GM21717 (cell line): ENCODE measurements around the gene VDAC1.

Source experiments
- ATAC-seq: cut with Tn5 transposase; IDR thresholded peaks from one replicate; pipeline ENCODE4 v1.9.1; 2021; ENCODE audit warnings: mild to moderate bottlenecking, moderate library complexity; ENCODE audit not compliant: unreplicated experiment

The VDAC1 gene

GRCh38 chr5:134025786-134026185 lies 21.0 kb upstream of the VDAC1 start:
- ATAC-seq, result no peak

GRCh38 chr5:134024811-134025210 lies 20.0 kb upstream of the VDAC1 start:
- ATAC-seq, result no peak

- no peak for ATAC-seq
Observed at GRCh38 chr5:134022333-134022732, 17.6 kb upstream of the VDAC1 start.

- ATAC-seq, result no peak
Observed at GRCh38 chr5:134020188-134020587, 15.4 kb upstream of the VDAC1 start.

GRCh38 chr5:134019636-134020035 lies 14.9 kb upstream of the VDAC1 start:
- no peak for ATAC-seq

DNA sequence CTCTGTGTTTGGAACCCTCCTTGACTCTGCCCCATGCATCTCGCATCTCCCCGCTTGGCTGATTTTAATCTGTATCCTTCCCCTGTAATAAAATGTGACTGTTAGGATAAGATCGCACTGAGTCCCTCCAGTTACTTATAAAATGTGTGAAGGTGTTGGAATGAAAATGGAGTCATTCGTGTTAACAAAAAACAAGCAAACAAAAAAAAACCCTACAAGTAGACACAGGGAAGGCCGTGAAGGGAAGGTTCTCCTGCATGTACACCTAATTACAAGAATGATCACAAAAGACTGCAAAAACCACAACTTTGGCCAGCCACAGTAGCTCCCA lies 14.2 kb upstream of the VDAC1 start:
- no peak for ATAC-seq

DNA sequence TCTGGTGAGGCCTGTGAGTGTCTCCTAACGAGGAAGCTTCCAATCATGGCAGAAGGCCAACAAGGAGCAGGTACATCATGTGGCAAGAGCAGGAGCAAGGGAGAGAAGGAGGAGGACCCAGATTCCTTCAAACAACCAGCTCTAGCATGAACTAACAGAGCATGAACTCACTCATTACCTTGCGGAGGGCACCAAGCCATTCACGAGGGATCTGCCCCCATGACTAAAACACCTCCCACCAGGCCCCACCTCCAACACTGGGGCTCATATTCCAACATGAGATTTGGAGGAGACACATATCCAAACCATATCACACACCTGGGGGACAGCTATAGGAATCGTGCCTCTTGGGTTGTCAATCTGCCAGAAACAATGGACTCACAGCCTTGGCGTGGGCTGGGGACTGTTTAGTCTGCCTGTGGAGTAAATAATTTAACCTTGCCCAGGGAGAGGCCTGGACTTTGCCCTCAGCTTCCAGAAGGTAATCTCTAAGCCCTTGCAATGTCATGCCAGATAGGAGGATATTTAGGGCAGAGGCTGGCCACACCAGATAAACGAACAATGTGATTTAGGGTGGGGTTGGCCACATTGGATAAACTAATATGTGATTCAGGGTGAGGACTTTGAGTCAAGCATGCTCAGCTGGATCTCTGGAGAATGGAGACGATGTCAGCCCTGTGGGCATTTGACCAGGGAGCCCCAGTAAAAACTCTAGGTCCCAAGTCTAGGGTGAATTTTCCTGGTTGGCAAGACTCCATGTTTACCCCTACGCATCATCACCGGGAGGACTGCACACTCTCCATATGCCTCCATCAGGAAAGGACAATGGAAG lies 13.6 kb upstream of the VDAC1 start:
- ATAC-seq, result no peak

- ATAC-seq, result no peak
Observed at GRCh38 chr5:134008266-134008749, 3.5 kb upstream of the VDAC1 start.

DNA sequence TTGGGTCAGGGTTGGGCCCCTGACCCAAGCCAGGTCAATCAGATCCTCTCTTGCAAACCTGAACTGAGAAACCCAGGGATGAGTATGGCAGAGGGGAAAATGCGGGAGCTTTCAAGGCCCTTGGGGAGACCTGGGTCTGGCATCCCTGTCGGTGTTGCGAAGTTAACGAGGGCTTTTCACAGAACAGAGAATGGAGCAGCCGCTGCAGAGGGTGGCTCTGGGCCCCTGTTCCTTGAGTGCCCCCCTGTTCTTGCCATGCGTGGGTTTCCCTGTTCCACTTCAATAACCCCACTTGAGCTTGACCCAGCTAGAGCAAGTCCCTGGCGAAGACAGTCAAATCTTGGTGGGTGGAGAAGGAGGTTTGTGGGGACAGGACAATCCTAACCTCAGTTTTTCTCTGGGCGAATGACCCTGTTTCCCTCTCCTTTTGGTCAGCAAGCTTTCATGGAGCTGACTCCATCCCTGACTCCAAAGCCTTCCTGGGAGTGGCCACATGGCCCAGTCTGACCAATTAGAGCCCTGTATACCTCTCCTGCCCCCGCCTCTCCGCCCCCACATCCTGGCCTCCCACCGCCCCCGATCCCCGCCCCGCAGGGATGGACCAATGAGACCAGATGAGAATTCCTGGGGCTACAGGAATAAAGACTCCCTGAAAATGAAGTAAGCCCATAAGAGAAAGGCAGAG lies 2.9 kb upstream of the VDAC1 start:
- no peak for ATAC-seq

DNA sequence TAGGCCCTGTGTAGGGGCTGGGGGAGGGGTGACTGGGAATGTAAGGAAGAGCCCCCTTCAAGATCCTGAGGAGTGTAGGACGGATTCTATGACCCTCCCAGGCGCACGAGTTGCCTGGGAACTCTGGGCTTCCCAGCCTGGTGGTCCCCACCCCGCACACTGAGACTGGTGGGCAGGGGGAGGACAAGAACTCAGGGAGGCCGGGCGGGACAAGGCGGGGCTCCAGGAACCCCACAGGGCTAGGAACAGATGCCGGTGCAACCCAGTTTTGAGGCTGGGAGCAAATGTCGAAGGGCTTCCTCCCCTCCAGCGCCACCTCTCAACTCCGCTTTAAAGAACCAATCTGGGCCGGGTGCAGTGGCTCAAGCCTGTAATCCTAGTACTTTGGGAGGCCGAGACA lies 1.3 kb upstream of the VDAC1 start:
- no peak for ATAC-seq

DNA sequence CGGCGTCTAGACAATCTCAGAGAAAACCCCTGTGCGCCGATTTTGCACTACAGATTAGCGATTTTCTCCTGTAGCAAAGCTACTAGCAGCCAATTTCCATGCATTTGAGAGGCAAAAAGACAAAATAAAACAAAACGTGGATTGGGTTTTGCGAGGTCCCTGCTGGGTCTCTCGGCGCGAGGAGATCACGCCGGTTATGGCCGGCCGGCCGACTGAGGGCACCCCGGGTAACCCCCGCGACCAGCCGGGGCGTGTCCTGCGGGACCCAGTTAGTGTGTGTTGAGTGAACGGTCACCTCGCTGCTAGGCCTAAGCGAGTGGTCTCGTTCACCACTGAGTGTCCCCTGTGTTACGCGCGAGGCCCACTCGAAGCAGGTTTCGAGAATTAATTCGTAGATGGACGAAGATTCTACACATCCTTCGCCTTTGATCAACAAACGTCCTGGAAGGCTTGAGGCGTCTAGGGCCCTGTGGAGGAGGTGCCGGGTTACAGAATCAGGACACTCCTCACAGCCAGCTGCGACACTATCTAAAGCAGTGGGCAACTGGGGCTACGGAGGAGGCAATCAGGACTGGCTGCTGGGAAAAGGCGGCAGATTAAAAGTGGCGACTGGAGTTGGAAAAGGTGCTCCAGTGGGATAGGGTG lies 764 bp upstream of the VDAC1 start:
- no peak for ATAC-seq

GRCh38 chr5:134003817-134004625 lies 754 bp downstream of the VDAC1 start:
- ATAC-seq, result peak; percentile 27

DNA sequence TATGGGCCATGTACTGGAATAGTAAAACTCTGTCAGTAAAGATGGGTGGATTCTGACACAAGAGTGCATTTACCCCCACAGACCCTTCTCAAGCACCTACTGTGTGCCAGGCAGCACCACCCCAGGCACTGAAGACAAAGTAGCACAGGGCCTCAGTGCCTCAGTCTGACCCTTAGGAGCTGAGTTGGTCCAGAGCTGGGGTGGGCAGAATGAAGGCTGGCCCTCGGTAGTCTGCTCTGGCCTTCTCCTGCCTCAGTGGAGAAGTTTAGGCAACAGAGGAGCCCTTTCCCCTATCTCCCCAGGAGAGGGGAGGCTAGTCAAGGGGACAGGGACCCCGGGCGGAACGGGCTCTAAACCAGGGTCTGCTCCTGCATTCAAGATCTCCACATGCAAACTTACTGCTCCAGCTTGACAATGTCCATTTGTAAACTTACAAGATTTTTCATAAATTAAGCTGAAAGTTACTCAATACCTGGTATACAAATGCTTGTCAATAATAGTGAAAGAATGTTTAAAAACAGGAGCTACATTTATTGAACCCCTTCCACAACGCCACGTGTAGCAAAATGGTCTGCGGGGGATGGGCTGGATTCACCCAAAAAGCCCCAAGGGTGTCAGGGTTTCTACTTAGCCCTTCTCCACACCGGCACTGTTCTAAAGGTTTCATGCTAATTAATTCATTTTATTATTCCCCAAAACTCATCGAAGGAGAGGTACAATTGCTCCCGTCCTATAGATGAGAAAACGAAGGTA lies 1.5 kb downstream of the VDAC1 start:
- no peak for ATAC-seq

GRCh38 chr5:134001938-134002731 lies 2.6 kb downstream of the VDAC1 start:
- no peak for ATAC-seq

- ATAC-seq, result no peak
Observed at GRCh38 chr5:134000696-134001453, 3.9 kb downstream of the VDAC1 start.

GRCh38 chr5:134000091-134000511 lies 4.7 kb downstream of the VDAC1 start:
- no peak for ATAC-seq

DNA sequence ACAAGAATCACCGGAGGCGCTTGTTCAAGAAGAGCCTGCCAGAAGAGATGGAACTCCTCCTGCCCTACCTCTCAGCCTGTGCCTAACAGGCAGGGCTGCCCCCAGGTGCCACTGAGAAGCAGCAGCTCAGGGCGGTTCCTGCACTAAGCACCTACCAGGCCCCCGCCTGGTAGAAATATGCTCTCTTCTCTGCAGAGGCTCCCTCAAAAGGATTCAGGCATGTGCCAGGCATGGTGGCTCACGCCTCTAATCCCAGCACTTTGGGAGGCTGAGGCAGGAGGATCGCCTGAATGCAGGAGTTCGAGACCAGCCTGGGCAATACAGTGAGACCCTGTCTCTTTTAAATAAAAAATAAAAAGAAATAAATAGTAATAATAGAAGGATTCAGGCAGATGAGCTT lies 6.0 kb downstream of the VDAC1 start:
- ATAC-seq, result no peak

GRCh38 chr5:133998042-133998441 lies 6.7 kb downstream of the VDAC1 start:
- no peak for ATAC-seq
